ENCODE data around the gene ZDBF2. TPM values are rescaled to one million over a fixed set of nuclear protein-coding genes. Genes with fewer than 3 reads are reported as not detected.

ZDBF2 gene
- total and polyA plus RNA-seq, 9 of the 15 experiments (the other 6 are each of a cell fraction or from before 2014, with no cell fraction given): 0.01 to 0.04 (median 0.03) TPM; not detected in 3

DNA sequence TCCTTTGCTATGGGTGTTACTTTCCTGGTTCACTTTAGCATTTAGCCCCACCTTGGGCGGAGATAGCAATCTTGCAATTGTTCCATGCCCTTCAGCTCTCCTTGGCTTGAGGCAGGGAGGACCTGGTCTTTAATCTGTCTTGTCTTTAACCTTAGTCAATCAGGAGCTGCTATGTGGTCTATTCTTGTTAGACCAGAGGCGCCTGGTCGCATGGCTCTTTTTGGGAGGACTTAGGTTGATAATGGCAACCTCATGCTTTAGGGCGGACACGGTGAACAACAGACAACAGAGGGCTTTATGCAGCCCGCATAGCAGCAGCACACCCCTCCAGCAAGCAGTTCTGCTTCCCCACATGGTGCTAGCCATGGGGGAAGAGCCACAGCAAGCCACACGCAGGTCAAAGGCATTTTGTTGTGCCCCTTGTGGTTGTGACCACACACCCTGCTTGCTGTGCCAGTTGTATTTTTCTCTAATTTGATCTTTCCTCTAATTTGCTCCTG lies 17.7 kb upstream of the ZDBF2 start (continued):
- TF ChIP-seq, protein P1, sequence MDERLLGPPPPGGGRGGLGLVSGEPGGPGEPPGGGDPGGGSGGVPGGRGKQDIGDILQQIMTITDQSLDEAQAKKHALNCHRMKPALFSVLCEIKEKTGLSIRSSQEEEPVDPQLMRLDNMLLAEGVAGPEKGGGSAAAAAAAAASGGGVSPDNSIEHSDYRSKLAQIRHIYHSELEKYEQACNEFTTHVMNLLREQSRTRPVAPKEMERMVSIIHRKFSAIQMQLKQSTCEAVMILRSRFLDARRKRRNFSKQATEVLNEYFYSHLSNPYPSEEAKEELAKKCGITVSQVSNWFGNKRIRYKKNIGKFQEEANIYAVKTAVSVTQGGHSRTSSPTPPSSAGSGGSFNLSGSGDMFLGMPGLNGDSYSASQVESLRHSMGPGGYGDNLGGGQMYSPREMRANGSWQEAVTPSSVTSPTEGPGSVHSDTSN (CRISPR knock-in tag; IDR thresholded peaks at IDR 0.05; ENCODE audit: low read depth): no peak
- TF ChIP-seq, protein P1 (tag; conservative IDR thresholded peaks at IDR 0.05; ENCODE audit: low read depth): no peak
- TF ChIP-seq HMGN3 (IDR thresholded peaks at IDR 0.05; ENCODE audit: borderline replicate concordance, extremely low read depth, insufficient read length, low read depth, low read length): no peak

DNA sequence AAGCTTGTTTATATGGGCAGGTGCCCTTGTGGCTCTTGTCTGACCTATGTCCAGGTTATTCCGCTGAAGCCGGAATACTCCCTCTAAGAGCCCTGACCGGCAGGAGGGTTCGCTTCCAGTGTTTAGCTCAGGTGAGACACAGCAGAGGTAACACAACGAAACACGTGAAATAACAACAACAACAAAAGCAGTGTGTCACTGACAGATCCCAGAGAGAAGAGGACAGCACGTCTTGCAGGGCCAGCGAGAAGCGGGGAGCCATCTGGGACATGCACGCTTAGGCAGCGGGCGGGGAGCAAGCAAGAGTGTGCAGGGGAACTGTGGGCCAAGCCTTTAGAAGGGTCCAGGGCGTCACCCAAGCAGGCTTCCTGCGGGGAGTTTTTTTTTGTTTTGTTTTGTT lies 17.1 kb upstream of the ZDBF2 start:
- Histone ChIP-seq H3K36me3 (ENCODE audit: control insufficient read depth, insufficient read depth, low read length) (no peaks in the 10 kb centered on the region), H3K9ac (ENCODE audit: insufficient read depth in 1 of 2, low read depth in 2 of 2, low read length in 2 of 2) (no peak overlapping the region), H4K20me1 (replicated peaks; ENCODE audit: control insufficient read depth, insufficient read depth, low read length) (no peaks in the 10 kb centered on the region), H3K4me3 (no peak overlapping the region), H3K4me1 (replicated peaks in 1 of 2; ENCODE audit: control insufficient read depth in 2 of 2, insufficient read depth in 2 of 2, low read length in 2 of 2) (no peaks in the 10 kb centered on the region), H3K27ac (ENCODE audit: extremely low read depth, low read depth, low read length) (no peak overlapping the region), H3K27me3 (ENCODE audit: control insufficient read depth in 2 of 2, insufficient read depth in 2 of 2, low read length in 2 of 2) (peaks cover 7 to 42% of the 10 kb centered on the region in 2 experiments), H3K79me2 (ENCODE audit: control insufficient read depth, insufficient read depth, low read length) (no peaks in the 10 kb centered on the region), H3K9me3 (replicated peaks; ENCODE audit: control insufficient read depth, insufficient read depth, low read depth, low read length) (no peaks in the 10 kb centered on the region), H3K4me2 (ENCODE audit: insufficient read depth, low read length) (no peak overlapping the region), H2AFZ (ENCODE audit: low read depth, low read length) (no peak overlapping the region), H3K9me1 (ENCODE audit: control insufficient read depth, insufficient read depth, low read length) (no peaks in the 10 kb centered on the region)
- DNase-seq (ENCODE audit: extremely low read depth in 1 of 4, low spot score in 3 of 4): no peak
- no peak for ATAC-seq
- intact Hi-C loops (cut with micrococcal nuclease): no loop called here
- POLR2A ChIA-PET: no interaction called here
- TF ChIP-seq SIRT6 (IDR thresholded peaks at IDR 0.05; ENCODE audit: low read depth, low read length) (no peak), FOXK2 (conservative IDR thresholded peaks at IDR 0.05 in 1 of 2, IDR thresholded peaks at IDR 0.05 in 1 of 2; ENCODE audit: low read depth in 2 of 2) (no peak)
- TF ChIP-seq, protein P2, sequence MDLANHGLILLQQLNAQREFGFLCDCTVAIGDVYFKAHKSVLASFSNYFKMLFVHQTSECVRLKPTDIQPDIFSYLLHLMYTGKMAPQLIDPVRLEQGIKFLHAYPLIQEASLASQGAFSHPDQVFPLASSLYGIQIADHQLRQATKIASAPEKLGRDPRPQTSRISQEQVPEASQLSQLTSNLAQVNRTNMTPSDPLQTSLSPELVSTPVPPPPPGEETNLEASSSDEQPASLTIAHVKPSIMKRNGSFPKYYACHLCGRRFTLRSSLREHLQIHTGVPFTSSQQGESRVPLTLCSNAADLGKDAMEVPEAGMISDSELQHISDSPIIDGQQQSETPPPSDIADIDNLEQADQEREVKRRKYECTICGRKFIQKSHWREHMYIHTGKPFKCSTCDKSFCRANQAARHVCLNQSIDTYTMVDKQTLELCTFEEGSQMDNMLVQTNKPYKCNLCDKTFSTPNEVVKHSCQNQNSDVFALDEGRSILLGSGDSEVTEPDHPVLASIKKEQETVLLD (IDR thresholded peaks at IDR 0.05): no peak
- CTCF ChIA-PET (ENCODE audit: low intra/inter-chr PET ratio): no interaction called here
- in situ Hi-C loops (cut with MboI): no loop called here
- FAIRE-seq: no peak
- WGBS (ENCODE audit: insufficient coverage, low coverage, missing lambda C conversion rate): 0% methylated on average over 14 of the region's 14 CpGs
- BruUV-seq (replicated peaks): no TSS peak

All from K562 (cell line).